NCI-H187 treated with DMSO at 0.1 percent for 48 hours (cell line): Measurements from ENCODE around the gene FTCDNL1.

ENCODE experiments used
- DNase-seq: peaks from one replicate; lab custom pipeline; 2025; lab: John Stamatoyannopoulos, UW

FTCDNL1 gene

GRCh38 chr2:199742884-199743283 lies 108.1 kb downstream of the FTCDNL1 start:
- no peak for DNase-seq

- DNase-seq: no peak
Observed at GRCh38 chr2:199740111-199740428, 110.9 kb downstream of the FTCDNL1 start.

- DNase-seq: no peak
Observed at GRCh38 chr2:199739413-199740110, 111.4 kb downstream of the FTCDNL1 start.

- no peak for DNase-seq
Observed at GRCh38 chr2:199738727-199739412, 112.1 kb downstream of the FTCDNL1 start.

- no peak for DNase-seq
Observed at GRCh38 chr2:199734651-199735050, 116.3 kb downstream of the FTCDNL1 start.

- no peak for DNase-seq
Observed at GRCh38 chr2:199734011-199734410, 117.0 kb downstream of the FTCDNL1 start.

GRCh38 chr2:199727801-199728200 lies 123.2 kb downstream of the FTCDNL1 start:
- no peak for DNase-seq

GRCh38 chr2:199727306-199727705 lies 123.7 kb downstream of the FTCDNL1 start:
- no peak for DNase-seq

GRCh38 chr2:199718074-199718473 lies 132.9 kb downstream of the FTCDNL1 start:
- DNase-seq: no peak

GRCh38 chr2:199717587-199717907 lies 133.4 kb downstream of the FTCDNL1 start:
- no peak for DNase-seq

GRCh38 chr2:199716807-199717586 lies 134.0 kb downstream of the FTCDNL1 start:
- no peak for DNase-seq

- no peak for DNase-seq
Observed at GRCh38 chr2:199713746-199714145, 137.2 kb downstream of the FTCDNL1 start.

GRCh38 chr2:199710551-199710950 lies 140.4 kb downstream of the FTCDNL1 start:
- no peak for DNase-seq
